Breast epithelium (tissue), 4 donors: ENCODE measurements around the gene SLC9A3. TPM values are rescaled to one million over a fixed set of nuclear protein-coding genes. Genes with fewer than 3 reads are reported as not detected.

Source experiments
- DNase-seq, 2 donors: peaks; one replicate each; pipeline ENCODE4 v3.0.0-alpha.2; 2019; ENCODE audit warnings: low spot score in 2 of 2
- H3K27ac ChIP-seq, 2 donors: fragments of 200-600 bp; sonication (generic) in 1 of 2; one replicate each; pipeline ENCODE4 v1.5.1; 2016 to 2019; ENCODE audit warnings: mild to moderate bottlenecking in 1 of 2
- H3K27me3 ChIP-seq, 2 donors: fragments of 200-600 bp; sonication (generic) in 1 of 2; one replicate each; pipeline versions ENCODE4 v1.5.1 to v1.6.0; 2017 to 2019; ENCODE audit warnings: control low read depth in 1 of 2, mild to moderate bottlenecking in 1 of 2
- H3K36me3 ChIP-seq: fragments of 200-600 bp; one replicate; pipeline ENCODE4 v1.5.1; 2019
- H3K4me1 ChIP-seq, 2 donors: fragments of 200-600 bp; sonication (generic); one replicate each; pipeline ENCODE4 v1.5.1; 2016 to 2019; ENCODE audit warnings: control low read depth in 1 of 2
- H3K4me3 ChIP-seq, 3 donors: fragments of 200-600 bp; sonication (generic); 1 replicate in 2 of 3; 2 replicates in 1 of 3; pipeline ENCODE4 v1.5.1; 2016 to 2019; ENCODE audit warnings: mild to moderate bottlenecking in 3 of 3, moderate library complexity in 2 of 3
- H3K9me3 ChIP-seq, 2 donors: fragments of 200-600 bp; sonication (generic) in 1 of 2; one replicate each; pipeline ENCODE4 v1.5.1; 2016 to 2019; ENCODE audit warnings: control low read depth in 1 of 2
- CTCF ChIP-seq, 3 donors: fragments of 450-650 bp; IDR thresholded peaks; one replicate each; pipeline ENCODE4 v1.5.1; 2016 to 2017; ENCODE audit warnings: antibody characterized with exemption in 3 of 3, mild to moderate bottlenecking in 3 of 3, moderate library complexity in 3 of 3
- POLR2A ChIP-seq: fragments of 450-650 bp; IDR thresholded peaks from one replicate; pipeline ENCODE4 v1.6.1; 2016; ENCODE audit warnings: antibody characterized with exemption, mild to moderate bottlenecking, moderate library complexity
- POLR2AphosphoS5 ChIP-seq, 3 donors: sonication (generic); formaldehyde crosslinking; IDR thresholded peaks; one replicate each; pipeline ENCODE4 v1.6.1; 2017; ENCODE audit warnings: antibody characterized with exemption in 3 of 3
- intact Hi-C: fragments of 100-400 bp; cut with DNase I; formaldehyde crosslinking; loops from one replicate; pipeline ENCODE4 v1.15.1; 2023; ENCODE audit warnings: low total_unique reads
- total RNA-seq, 3 donors: library from RNA; depleted of rRNA; stranded (reverse); fragments of >200 nt; gene quantifications; one replicate each; pipeline ENCODE4 v1.1.0, GENCODE V29; 2016

The SLC9A3 gene
- total RNA-seq, 3 donors from 2014 or later = 1.1 to 5.6 (median 2.3) TPM

DNA sequence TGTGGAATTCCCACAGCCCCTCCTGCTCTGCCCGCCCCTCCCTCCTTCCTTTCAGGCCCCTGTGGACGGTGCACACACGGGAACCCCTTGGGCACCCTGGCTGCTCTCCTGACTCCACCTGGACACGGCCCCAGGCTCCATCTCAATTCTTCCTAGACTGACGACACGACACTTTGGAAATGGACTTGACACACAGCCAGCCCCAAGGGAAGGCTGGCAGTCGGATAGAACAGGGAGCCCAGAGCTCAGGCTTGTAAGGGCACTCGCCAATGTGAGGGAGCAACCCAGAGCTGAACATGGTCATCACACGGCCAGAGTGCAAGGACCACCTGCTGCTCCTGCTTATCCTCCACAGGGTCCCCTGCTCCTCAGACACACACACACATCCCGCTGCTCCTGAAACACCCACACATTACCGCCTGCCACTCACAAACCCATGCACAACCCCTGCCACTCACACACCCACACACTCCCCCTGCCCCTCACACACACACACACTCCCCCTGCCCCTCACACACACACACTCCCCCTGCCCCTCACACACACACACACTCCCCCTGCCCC is 8.9 kb downstream of the SLC9A3 start:
- Histone ChIP-seq H3K4me1 (no peaks in the 10 kb centered on the region), H3K27ac (no peak overlapping the region), H3K4me3 (no peak overlapping the region), H3K9me3 (no peaks in the 10 kb centered on the region), H3K36me3 (no peaks in the 10 kb centered on the region), H3K27me3 (peaks cover 0 to 78% of the 10 kb centered on the region in 2 donors)
- DNase-seq = no peak
- intact Hi-C loops = no loop called here
- TF ChIP-seq POLR2AphosphoS5 (IDR thresholded peaks at IDR 0.05) = no peak
- no peak for TF ChIP-seq POLR2A
- TF ChIP-seq CTCF (IDR thresholded peaks at IDR 0.05) = no peak

GRCh38 chr5:514673-515072 is 9.6 kb downstream of the SLC9A3 start:
- Histone ChIP-seq H3K4me3 (no peak overlapping the region), H3K27me3 (peaks cover 0 to 77% of the 10 kb centered on the region in 2 donors), H3K9me3 (no peaks in the 10 kb centered on the region), H3K27ac (no peak overlapping the region), H3K36me3 (no peaks in the 10 kb centered on the region), H3K4me1 (no peaks in the 10 kb centered on the region)
- DNase-seq = no peak
- intact Hi-C loops = no loop called here
- TF ChIP-seq POLR2A = no peak
- no peak for TF ChIP-seq CTCF (IDR thresholded peaks at IDR 0.05)
- TF ChIP-seq POLR2AphosphoS5 (IDR thresholded peaks at IDR 0.05) = no peak

DNA sequence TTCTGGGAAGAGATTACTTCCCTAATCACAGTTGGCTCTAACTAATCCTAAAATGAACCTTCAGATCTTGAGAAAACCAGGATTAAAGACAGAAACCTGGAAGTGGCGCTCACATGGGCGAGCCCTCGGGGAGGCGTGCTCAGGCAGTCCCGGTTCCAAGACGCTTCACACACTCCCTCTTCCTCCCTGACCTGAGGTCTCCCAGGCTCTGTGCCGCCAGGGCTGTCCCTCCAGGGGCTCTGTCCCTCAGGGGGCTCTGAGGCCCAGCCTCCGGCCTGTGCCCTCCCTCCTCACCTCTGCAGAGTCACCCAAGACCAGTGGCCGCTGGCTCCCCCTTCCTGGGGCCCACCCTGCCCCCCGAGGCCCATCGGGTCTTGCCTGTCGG is 10.2 kb downstream of the SLC9A3 start:
- no peak overlapping the region for H3K4me3 ChIP-seq
- DNase-seq = no peak
- no peak overlapping the region for H3K27ac ChIP-seq
- no peaks in the 10 kb centered on the region for H3K4me1 ChIP-seq
- no peaks in the 10 kb centered on the region for H3K36me3 ChIP-seq
- intact Hi-C loops = no loop called here
- peaks cover 0 to 71% of the 10 kb centered on the region in 2 donors for H3K27me3 ChIP-seq
- TF ChIP-seq POLR2A = no peak
- H3K9me3 ChIP-seq = no peaks in the 10 kb centered on the region

DNA sequence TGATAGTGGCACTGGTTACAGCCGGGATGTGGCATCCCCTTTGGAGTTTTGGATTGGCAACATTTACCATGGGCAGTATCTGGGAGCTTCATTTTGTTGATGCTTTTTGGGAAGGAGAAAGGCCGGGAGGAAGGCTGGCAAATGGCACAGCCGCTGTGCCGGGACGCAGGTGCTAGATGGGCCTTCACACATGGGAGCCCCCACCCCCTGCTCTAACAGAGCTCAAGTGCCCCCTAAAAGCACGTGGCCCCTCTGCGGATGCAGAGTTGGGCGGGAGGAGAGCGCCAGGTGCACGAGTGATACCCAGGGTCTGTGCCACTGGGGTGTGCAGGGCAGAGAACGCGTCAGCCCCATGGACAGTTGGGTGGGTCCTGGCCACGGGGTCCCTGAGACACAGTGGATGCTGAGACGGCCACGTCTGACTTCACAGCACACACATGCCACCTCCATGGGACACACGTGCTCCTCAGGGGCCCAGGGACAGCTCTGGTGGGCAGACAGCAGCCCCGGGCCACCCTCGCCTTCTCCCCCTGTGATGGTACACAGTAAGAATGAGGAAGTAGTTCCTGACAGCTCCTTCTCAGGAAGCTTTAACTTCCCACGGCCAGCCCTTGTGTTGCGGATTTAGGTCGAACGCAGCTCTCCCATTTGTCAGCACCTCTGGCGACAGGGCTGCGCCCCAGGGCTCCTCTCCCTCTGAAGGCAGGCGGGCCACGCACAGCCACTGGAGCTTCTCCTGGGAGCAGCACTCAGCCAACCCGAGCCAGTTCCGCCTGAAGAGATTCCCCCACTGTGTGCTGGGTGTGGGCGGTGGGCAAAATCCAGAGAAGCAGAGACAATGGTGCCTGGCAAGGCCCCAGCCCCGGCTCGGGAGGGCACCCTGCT is 10.8 kb downstream of the SLC9A3 start:
- peaks cover 0 to 65% of the 10 kb centered on the region in 2 donors for H3K27me3 ChIP-seq
- intact Hi-C loops = no loop called here
- H3K27ac ChIP-seq = no peak overlapping the region
- H3K9me3 ChIP-seq = no peaks in the 10 kb centered on the region
- DNase-seq = no peak
- no peak overlapping the region for H3K4me3 ChIP-seq
- TF ChIP-seq POLR2A = no peak
- no peak for TF ChIP-seq CTCF (IDR thresholded peaks at IDR 0.05)
- TF ChIP-seq POLR2AphosphoS5 (IDR thresholded peaks at IDR 0.05) = no peak
- no peaks in the 10 kb centered on the region for H3K4me1 ChIP-seq
- no peaks in the 10 kb centered on the region for H3K36me3 ChIP-seq

GRCh38 chr5:511476-511875 is 12.8 kb downstream of the SLC9A3 start:
- H3K4me3 ChIP-seq = no peak overlapping the region
- H3K9me3 ChIP-seq = no peaks in the 10 kb centered on the region
- no peaks in the 10 kb centered on the region for H3K36me3 ChIP-seq
- H3K27me3 ChIP-seq = peaks cover 0 to 51% of the 10 kb centered on the region in 2 donors
- no peak overlapping the region for H3K27ac ChIP-seq
- intact Hi-C loops = no loop called here
- TF ChIP-seq POLR2A = no peak
- no peak for TF ChIP-seq POLR2AphosphoS5 (IDR thresholded peaks at IDR 0.05)
- TF ChIP-seq CTCF (IDR thresholded peaks at IDR 0.05) = no peak
- no peaks in the 10 kb centered on the region for H3K4me1 ChIP-seq
- DNase-seq = no peak
